HEK293 (cell line): ENCODE results near the gene SURF2.

Experiments used
- CTCF ChIA-PET: fragments of 350-600 bp; formaldehyde crosslinking; extraction: SDS; loops from one replicate; lab custom pipeline; 2021; ENCODE audit warnings: antibody characterized with exemption; lab: Yijun Ruan, JAX
- POLR2A ChIA-PET: fragments of 300-600 bp; formaldehyde crosslinking; extraction: SDS; loops from one replicate; lab custom pipeline; 2020; ENCODE audit warnings: antibody characterized with exemption, inconsistent platforms; lab: Yijun Ruan, JAX
- H3K27ac ChIP-seq: fragments of 200-500 bp; sonication (Bioruptor generic); 2 replicates; pipeline ENCODE4 v1.5.1; 2014; ENCODE audit warnings: low read depth, low read length, control low read depth, inconsistent platforms; ENCODE audit errors: extremely low read depth
- H3K36me3 ChIP-seq, 2 experiments: fragments of 200-500 bp in 1 of 2; sonication (Bioruptor generic) in 1 of 2; 1 replicate in 1 of 2; 2 replicates in 1 of 2; pipeline ENCODE4 v1.5.1; 2014 to 2017; ENCODE audit warnings: inconsistent platforms in 2 of 2, low read length in 2 of 2; ENCODE audit not compliant: control insufficient read depth in 2 of 2, insufficient read depth in 1 of 2
- H3K4me1 ChIP-seq: fragments of 200-500 bp; sonication (Bioruptor generic); 2 replicates; pipeline ENCODE4 v1.5.1; 2014; ENCODE audit warnings: mild to moderate bottlenecking, low read length, inconsistent platforms; ENCODE audit not compliant: control insufficient read depth, insufficient read depth
- H3K4me3 ChIP-seq: 2 replicates; pipeline ENCODE4 v1.5.1; 2011; ENCODE audit warnings: low read depth, mild to moderate bottlenecking, control low read depth, low read length, moderate library complexity
- H3K9me3 ChIP-seq: fragments of 200-500 bp; sonication (Bioruptor generic); 2 replicates; pipeline ENCODE4 v1.5.1; 2014; ENCODE audit warnings: low read depth, low read length, inconsistent platforms; ENCODE audit not compliant: control insufficient read depth, insufficient read depth
- EGR2 ChIP-seq: fragments of 450-650 bp; formaldehyde crosslinking; IDR thresholded peaks from 2 replicates; pipeline ENCODE4 v1.5.1; 2016; ENCODE audit warnings: low read depth, missing biosample characterization, missing genetic modification characterization
- GLIS1 ChIP-seq: fragments of 450-650 bp; formaldehyde crosslinking; IDR thresholded peaks from 2 replicates; pipeline ENCODE4 v1.5.1; 2016; ENCODE audit warnings: missing biosample characterization, missing genetic modification characterization
- MYNN ChIP-seq: fragments of 450-650 bp; formaldehyde crosslinking; IDR thresholded peaks from 2 replicates; pipeline ENCODE4 v1.5.1; 2016; ENCODE audit warnings: missing biosample characterization, missing genetic modification characterization, borderline replicate concordance
- PRDM2 ChIP-seq: fragments of 450-650 bp; formaldehyde crosslinking; IDR thresholded peaks from 2 replicates; pipeline ENCODE4 v1.5.1; 2016; ENCODE audit warnings: missing biosample characterization, missing genetic modification characterization, borderline replicate concordance
- SCRT1 ChIP-seq: fragments of 450-650 bp; formaldehyde crosslinking; IDR thresholded peaks from 2 replicates; pipeline ENCODE4 v1.5.1; 2016; ENCODE audit warnings: missing biosample characterization, missing genetic modification characterization, borderline replicate concordance
- SCRT2 ChIP-seq: fragments of 450-650 bp; formaldehyde crosslinking; IDR thresholded peaks from 2 replicates; pipeline ENCODE4 v1.5.1; 2016; ENCODE audit warnings: missing biosample characterization, missing genetic modification characterization
- WT1 ChIP-seq: fragments of 450-650 bp; formaldehyde crosslinking; IDR thresholded peaks from 2 replicates; pipeline ENCODE4 v1.5.1; 2016; ENCODE audit warnings: missing biosample characterization, missing genetic modification characterization
- ZBTB6 ChIP-seq: fragments of 450-650 bp; formaldehyde crosslinking; IDR thresholded peaks from 2 replicates; pipeline ENCODE4 v1.5.1; 2017; ENCODE audit warnings: missing biosample characterization, missing genetic modification characterization
- ZIC2 ChIP-seq: fragments of 450-650 bp; formaldehyde crosslinking; IDR thresholded peaks from 2 replicates; pipeline ENCODE4 v1.5.1; 2016; ENCODE audit warnings: missing biosample characterization, missing genetic modification characterization
- ZNF19 ChIP-seq: fragments of 450-650 bp; formaldehyde crosslinking; IDR thresholded peaks from 2 replicates; pipeline ENCODE4; 2016; ENCODE audit warnings: missing biosample characterization, missing genetic modification characterization, low read depth
- ZNF449 ChIP-seq: fragments of 450-650 bp; formaldehyde crosslinking; IDR thresholded peaks from 2 replicates; pipeline ENCODE4 v1.5.1; 2017; ENCODE audit warnings: missing biosample characterization, mild to moderate bottlenecking, missing genetic modification characterization, moderate library complexity
- ZNF600 ChIP-seq: fragments of 450-650 bp; formaldehyde crosslinking; IDR thresholded peaks from 2 replicates; pipeline ENCODE4 v1.5.1; 2016; ENCODE audit warnings: missing biosample characterization, missing genetic modification characterization

The SURF2 gene

GRCh38 chr9:133371261-133371711 is 14.9 kb downstream of the SURF2 start:
- Histone ChIP-seq H3K36me3 (peaks cover 7 to 66% of the 10 kb centered on the region in 2 experiments; a peak in 2 of 3 replicates), H3K9me3 (no peaks in the 10 kb centered on the region), H3K4me1 (no peaks in the 10 kb centered on the region), H3K27ac (no peak overlapping the region)
- TF ChIP-seq ZNF19 (tag by site-specific recombination), result no peak
- no peak for TF ChIP-seq MYNN (tag by site-specific recombination)
- no peak for TF ChIP-seq PRDM2 (tag by site-specific recombination)
- peak; percentile 48; the same call in 1 of the 2 replicates for TF ChIP-seq WT1
- peak; percentile 40; the same call in 1 of the 2 replicates for TF ChIP-seq GLIS1 (tag by site-specific recombination)
- peak; percentile 70 for TF ChIP-seq ZNF449 (tag by site-specific recombination)
- TF ChIP-seq ZBTB6 (tag by site-specific recombination), result peak; percentile 95
- TF ChIP-seq ZIC2 (tag by site-specific recombination), result peak; percentile 23; the same call in 1 of the 2 replicates
- 0 out of 2 replicates have a peak, but pooled peaks have one; percentile 38 for TF ChIP-seq ZNF600
- peak; percentile 34; the same call in 1 of the 2 replicates for TF ChIP-seq EGR2 (tag by site-specific recombination)
- peak; percentile 30; the same call in 1 of the 2 replicates for TF ChIP-seq SCRT2 (tag by site-specific recombination)
- TF ChIP-seq, all 188 proteins: peak for 8
- ChIA-PET CTCF (interaction anchor here (0.5 to 2.4 kb wide), 5 partner anchors 9 to 355 kb away, joined by 3 to 9 read pairs (median 4); no protein-coding TSS in a partner anchor), POLR2A (interaction anchor here (1.1 to 3.8 kb wide), 6 partner anchors 9 to 88 kb away, joined by 4 to 24 read pairs (median 8); partner anchors contain the start of genes CACFD1, MED22, RPL7A and SURF1)
- H3K4me3 ChIP-seq, result no peak overlapping the region

- H3K9me3 ChIP-seq, result no peaks in the 10 kb centered on the region
- H3K36me3 ChIP-seq, result peaks cover 7 to 57% of the 10 kb centered on the region in 2 experiments; a peak in 2 of 3 replicates
- POLR2A ChIA-PET, result interaction anchor here (1.1 to 3.9 kb wide), 7 partner anchors 7 to 87 kb away, joined by 4 to 24 read pairs (median 11); partner anchors contain the start of genes CACFD1, MED22, RPL7A and SURF1
- no peak overlapping the region for H3K27ac ChIP-seq
- CTCF ChIA-PET, result interaction anchor here (0.6 to 2.4 kb wide), 4 partner anchors 13 to 221 kb away, joined by 3 to 9 read pairs (median 6); no protein-coding TSS in a partner anchor
- no peak for TF ChIP-seq SCRT1
- H3K4me3 ChIP-seq, result no peak overlapping the region
- no peaks in the 10 kb centered on the region; the same call in 1 of the 2 replicates for H3K4me1 ChIP-seq
Measured at GRCh38 chr9:133372144-133372543, 15.8 kb downstream of the SURF2 start.
